GM19467 (cell line): ENCODE results near the gene DIP2C.
A peak's percentile ranks its signal among the peaks of the same experiment; 100 is the strongest.
"Not testable (repeated sequence)": the region's sequence is repeated elsewhere in the genome, so short reads cannot be mapped to it uniquely, and the experiment has no call there.

Experiments used
- ATAC-seq: cut with Tn5 transposase; IDR thresholded peaks from one replicate; pipeline ENCODE4 v1.9.1; 2021; ENCODE audit warnings: mild to moderate bottlenecking, moderate library complexity; ENCODE audit not compliant: unreplicated experiment

The DIP2C gene

DNA sequence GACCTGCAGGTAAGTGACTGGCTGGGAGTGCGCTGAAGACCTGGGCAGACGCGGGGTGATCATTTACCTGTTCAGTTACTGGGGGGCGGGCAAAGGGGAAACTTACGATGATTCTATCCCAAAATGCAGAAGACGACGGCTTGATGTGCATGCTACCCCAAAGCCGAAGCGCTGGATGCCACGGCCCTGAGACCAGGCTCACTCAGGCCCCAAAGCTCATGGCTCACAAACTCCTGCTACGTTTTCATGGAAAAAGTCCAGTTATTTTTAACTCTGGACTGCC, 200.6 kb downstream of the DIP2C start:
- ATAC-seq, result no peak

- no peak for ATAC-seq
These were observed 201.2 kb downstream of the DIP2C start for GRCh38 chr10:488081-488932.

DNA sequence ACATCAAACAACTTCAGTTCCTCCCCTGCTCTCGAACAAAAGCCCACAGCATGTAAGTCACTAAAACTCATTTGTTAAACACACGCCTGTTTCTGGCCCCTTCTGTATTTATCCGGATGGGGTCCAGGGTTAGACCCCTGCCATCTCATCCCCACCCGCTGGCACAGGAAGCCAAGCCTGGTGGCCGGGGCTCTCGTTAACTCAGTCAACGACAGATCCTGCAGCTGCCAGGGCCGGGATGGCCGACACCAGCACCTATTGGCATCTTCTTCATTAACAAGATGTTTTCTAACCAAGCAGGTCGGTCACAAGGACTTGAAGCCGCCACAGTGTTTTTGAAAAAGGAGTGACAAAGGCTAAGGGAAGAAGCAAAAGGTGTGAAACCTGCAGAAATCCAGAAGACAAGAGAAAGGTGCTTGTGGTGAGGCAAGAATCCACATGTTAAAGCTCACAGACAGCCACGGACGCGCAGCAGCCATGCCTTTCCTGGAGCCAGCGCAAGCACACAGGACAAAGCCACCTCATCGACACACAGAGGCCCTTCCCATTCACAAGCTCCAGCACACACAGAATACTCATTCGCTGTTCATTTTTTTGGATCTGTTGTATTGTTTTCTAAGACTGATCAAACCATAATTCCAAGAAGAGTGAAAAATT, 202.7 kb downstream of the DIP2C start:
- no peak for ATAC-seq

- ATAC-seq, result no peak
These were observed 203.3 kb downstream of the DIP2C start for GRCh38 chr10:486206-486605.

GRCh38 chr10:485776-486175, 203.7 kb downstream of the DIP2C start:
- no peak for ATAC-seq

DNA sequence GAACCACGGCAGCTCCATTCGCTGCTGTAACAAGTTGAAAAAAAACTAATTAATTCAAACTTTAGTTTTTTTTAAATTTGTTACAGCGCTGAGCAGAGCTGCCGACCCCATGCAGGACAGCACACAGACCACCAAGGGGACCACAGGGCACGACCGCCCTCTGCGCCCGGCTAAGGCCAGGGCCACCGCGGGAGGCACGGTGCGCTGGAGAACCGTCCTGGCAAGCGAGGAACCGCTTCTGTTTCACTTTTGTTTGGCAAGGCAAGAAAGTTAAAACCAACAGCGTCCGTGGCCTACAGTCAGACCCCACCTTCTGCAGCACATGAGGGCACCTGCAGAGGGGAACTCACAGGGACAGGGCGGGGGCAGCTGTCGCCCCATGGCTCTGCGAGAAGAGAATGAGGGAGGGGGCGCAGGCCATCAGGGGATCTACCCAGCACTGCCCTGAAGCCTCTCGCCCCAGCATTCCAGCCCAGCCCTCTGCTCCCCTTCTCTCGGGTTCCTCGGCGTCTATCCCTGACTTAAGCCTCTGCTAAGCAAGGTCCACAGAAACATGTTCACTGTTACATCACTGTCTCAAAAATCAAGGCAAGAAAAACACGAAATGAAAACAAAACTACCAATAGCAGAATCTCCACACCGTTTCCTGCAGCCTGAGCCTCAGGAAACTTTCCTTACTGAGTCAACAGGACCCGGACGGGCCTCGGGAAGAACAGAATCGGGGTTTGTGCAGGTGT, 204.4 kb downstream of the DIP2C start:
- ATAC-seq, result peak; percentile 32

GRCh38 chr10:484441-484924, 205.0 kb downstream of the DIP2C start:
- ATAC-seq, result peak; percentile 52

- no peak for ATAC-seq
These were observed 206.2 kb downstream of the DIP2C start for GRCh38 chr10:483261-483660.

DNA sequence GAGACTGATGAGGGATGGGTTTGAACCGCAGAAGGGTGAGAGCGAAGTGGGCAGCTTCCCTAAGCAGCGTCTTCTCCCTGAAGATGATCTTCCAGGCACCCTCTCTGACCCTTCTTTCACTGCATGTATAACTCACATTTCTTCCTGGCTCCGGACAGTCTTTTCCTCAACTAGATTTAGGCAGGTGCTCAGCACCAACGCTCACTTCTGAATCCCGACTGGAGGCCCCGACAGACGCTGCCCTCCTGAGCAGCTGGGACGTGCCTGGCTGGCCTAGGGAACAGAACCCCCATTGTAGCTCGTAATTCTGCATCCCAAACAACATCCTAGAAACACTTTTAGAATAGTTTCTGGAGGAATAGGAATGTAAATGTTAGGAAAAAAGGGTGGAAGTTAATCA, 206.6 kb downstream of the DIP2C start:
- no peak for ATAC-seq

- no peak for ATAC-seq
These were observed 207.4 kb downstream of the DIP2C start for GRCh38 chr10:482051-482501.

DNA sequence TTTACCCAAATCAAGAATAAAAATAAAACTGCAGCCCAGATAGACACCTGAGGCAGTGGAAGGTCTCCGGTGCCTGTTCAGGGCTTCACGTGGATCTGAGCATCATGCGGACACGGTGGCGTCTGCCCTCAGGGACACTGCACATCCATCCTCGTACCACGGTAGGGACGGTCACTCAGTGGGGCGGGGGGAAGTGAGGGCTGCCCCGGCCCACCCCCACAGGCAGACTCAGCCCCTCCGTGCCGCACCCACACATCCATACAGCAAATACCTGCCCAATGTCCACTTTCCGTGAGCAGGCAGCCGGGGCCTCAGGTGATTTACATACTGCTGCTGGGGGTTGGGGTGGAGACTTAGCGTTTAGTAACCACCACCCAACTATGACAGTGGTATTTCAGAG, 207.8 kb downstream of the DIP2C start:
- ATAC-seq, result no peak

- ATAC-seq, result no peak
These were observed 208.4 kb downstream of the DIP2C start for GRCh38 chr10:480928-481552.

- no peak for ATAC-seq
These were observed 209.0 kb downstream of the DIP2C start for GRCh38 chr10:480498-480927.

DNA sequence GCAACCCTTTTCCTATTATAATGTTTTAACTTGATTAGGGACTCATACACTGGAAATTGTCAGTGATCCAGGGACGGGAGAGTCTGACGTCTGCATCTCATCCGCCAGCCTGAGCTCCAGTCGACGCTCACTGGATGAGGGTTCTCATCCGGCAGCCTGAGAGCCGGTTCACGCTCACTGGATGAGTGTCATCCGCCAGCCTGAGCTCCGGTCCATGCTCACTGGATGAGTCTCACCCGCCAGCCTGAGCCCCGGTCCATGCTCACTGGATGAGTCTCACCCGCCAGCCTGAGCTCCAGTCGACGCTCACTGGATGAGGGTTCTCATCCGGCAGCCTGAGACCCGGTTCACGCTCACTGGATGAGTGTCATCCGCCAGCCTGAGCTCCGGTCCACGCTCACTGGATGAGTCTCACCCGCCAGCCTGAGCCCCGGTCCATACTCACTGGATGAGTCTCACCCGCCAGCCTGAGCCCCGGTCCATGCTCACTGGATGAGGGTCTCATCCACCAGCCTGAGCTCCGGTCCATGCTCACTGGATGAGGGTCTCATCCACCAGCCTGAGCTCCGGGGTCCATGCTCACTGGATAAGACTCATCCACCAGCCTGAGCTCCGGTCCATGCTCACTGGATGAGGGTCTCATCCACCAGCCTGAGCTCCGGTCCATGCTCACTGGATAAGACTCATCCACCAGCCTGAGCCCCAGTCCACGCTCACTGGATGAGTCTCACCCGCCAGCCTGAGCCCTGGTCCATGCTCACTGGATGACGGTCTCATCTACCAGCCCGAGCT, 209.6 kb downstream of the DIP2C start:
- ATAC-seq, result not testable (repeated sequence)

DNA sequence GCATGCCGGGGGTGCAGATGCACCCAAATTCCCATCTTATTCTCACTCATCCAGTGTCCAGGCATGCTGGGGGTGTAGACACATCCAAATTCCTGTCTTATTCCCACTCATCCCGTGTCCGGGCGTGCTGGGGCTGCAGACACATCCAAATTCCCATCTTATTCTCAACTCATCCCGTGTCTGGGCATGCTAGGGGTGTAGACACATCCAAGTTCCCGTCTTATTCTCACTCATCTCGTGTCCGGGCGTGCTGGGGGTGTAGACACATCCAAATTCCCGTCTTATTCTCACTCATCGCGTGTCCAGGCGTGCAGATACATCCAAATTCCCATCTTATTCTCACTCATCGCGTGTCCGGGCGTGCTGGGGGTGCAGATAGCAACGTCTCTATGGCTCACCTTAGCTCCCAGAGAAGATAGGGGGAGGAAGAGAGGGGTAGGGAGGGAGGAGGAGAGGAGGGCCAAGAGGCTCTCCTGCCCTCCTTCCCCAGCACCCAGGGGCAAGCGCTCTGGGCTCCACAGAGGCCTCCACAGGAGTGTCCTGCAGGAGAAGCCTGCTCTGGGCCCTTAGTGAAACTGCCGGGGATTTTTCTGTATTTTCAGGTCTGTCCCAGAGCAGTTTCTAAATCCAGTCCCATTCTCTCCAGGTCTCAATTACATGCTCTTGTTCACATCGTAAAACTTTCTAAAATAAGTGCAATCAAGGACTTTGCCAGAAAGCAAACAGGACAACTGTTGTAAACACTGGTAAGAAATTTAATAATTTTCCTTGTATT, 210.8 kb downstream of the DIP2C start:
- no peak for ATAC-seq

DNA sequence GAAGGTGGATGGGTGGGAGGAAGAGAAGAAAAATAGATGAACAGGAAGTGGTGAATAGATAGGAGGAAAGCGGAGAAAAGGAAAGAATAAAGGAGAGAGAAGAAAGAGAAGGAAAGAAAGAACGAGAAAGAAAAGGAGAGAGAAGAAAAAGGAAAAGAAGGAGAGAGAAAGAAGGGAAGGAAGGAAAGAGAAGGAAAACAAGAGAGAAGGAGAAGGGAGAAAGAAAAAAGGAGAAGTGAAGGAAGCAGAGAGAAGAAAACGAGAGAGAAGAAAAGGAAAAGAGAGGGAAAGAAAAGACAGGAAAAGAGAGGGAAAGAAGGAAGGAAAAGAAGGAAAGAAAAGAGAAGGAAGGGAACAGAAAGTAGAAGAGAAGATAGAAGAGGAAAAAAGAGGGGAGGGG, 211.8 kb downstream of the DIP2C start:
- ATAC-seq, result no peak

DNA sequence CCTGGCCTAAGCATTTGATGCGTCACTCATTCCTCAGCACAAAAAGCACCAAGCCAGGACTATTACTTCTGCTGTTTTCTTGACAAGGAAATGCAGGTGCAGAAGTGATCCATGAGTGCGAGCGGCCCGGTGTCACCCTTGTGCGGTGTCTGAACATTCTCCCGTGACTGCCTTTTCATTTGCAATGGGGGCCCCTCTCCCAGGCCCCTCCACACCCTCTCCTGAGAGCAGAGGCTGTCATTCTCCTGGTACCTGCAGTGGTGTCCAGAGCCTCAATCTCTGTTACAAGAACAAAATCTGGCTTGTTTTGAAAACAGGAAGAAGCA, 213.1 kb downstream of the DIP2C start:
- no peak for ATAC-seq

- no peak for ATAC-seq
These were observed 213.6 kb downstream of the DIP2C start for GRCh38 chr10:475709-476454.

DNA sequence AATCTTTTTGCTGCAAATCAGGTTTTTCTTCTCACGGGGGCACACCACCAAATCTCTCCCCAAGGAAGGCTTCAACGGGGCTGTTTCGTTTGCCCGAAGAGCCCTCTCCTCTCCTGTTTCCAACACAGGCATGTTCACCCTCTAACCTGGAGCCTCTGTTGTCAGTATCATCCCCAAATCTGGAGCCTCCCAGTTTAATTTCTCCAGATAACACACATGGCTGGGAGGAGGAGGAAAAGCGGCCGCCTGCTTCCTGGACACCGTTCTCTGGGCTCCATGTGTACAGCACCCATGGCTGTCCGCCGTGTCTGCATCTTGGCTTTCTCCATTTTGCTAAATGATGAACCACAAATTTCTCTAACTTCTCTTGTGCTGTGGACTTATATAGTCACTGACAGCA, 214.5 kb downstream of the DIP2C start:
- ATAC-seq, result no peak
